Activated CD4-positive, alpha-beta memory T cell treated with anti-CD3 and anti-CD28 coated beads, Interleukin-2, amount 10 ng/mL, durations not matched to agents 7 days and 5 days (primary cell): ENCODE results near the gene GTF2IRD1. TPM values are rescaled to one million over a fixed set of nuclear protein-coding genes. Genes with fewer than 3 reads are reported as not detected.
"Not testable (repeated sequence)": the region's sequence is repeated elsewhere in the genome, so short reads cannot be mapped to it uniquely, and the experiment has no call there.

ENCODE experiments used
- CTCF ChIA-PET: fragments of 350-600 bp; sonication (Branson Sonifier 250); formaldehyde crosslinking; loops from one replicate; lab custom pipeline; 2021; ENCODE audit warnings: antibody characterized with exemption, inconsistent platforms; lab: Charles Lee
- POLR2A ChIA-PET: fragments of 350-600 bp; sonication (Branson Sonifier 250); formaldehyde crosslinking; loops from one replicate; lab custom pipeline; 2021; ENCODE audit warnings: antibody characterized with exemption; lab: Charles Lee
- DNase-seq: peaks from one replicate; pipeline ENCODE4 v3.0.0-alpha.2; 2020
- H3K27ac Mint-ChIP-seq: one replicate; pipeline ENCODE4 v1.8.0; 2021; ENCODE audit warnings: mild to moderate bottlenecking, mixed read lengths
- H3K27me3 Mint-ChIP-seq: one replicate; pipeline ENCODE4 v1.8.0; 2021; ENCODE audit warnings: mixed read lengths
- H3K36me3 Mint-ChIP-seq: one replicate; pipeline ENCODE4 v1.8.0; 2021; ENCODE audit warnings: low read depth, mixed read lengths
- H3K4me1 Mint-ChIP-seq: one replicate; pipeline ENCODE4 v1.8.0; 2021; ENCODE audit warnings: mixed read lengths
- H3K4me3 Mint-ChIP-seq: one replicate; pipeline ENCODE4 v1.8.0; 2021; ENCODE audit warnings: mild to moderate bottlenecking, mixed read lengths
- H3K9me3 Mint-ChIP-seq: one replicate; pipeline ENCODE4 v1.8.0; 2021; ENCODE audit warnings: mixed read lengths
- total RNA-seq, 2 experiments: library from RNA; stranded (reverse); gene quantifications; one replicate each; pipeline ENCODE4 v1.2.3, GENCODE V29; 2021

The GTF2IRD1 gene
- total RNA-seq, 2 experiments from 2014 or later, result 4.0 to 4.6 TPM

DNA sequence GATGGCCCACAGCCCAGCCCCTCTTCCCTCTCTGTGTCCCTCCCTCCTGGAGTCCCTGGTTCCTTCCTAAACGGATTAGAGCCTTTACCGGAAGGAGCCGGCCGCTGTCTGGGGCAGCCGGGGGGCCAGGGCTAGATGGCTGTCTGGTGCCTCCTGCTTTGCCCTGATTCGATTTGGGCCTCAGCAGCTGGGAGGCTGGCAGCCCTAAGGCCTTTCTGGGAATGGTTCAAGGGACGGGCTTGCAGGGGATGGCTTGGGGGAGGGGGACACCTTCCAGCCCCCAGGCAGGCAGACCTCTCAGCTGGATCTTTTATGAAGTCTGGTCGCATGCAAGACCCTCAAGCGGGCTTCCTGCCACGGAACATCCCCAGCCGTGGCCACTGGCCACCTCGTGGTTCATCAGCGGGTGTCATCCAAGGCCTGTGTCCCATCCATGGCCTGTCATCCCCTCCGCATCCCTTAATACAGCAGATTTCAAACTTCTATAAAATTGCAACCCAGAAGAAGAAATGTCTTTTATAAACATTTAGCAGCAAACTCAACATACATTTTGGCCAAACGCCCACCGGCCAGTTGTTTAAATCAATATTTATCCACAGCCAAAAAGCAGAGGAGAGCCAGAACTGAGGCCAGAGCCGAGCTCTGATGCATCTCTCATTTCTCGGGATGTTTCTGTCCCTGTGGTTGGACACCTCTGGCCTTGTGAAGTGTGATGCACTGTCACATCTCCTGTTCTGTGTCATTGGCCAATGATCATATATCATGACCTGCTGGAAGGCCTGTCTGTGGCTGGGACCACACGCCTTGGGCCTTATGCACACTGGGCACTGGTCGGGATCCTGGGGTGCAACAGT is 52.0 kb downstream of the GTF2IRD1 start:
- H3K27me3 Mint-ChIP-seq, result no peaks in the 10 kb centered on the region
- no peaks in the 10 kb centered on the region for H3K36me3 Mint-ChIP-seq
- no peaks in the 10 kb centered on the region for H3K4me1 Mint-ChIP-seq
- no peaks in the 10 kb centered on the region for H3K9me3 Mint-ChIP-seq
- POLR2A ChIA-PET, result no interaction called here
- no peak overlapping the region for H3K4me3 Mint-ChIP-seq
- CTCF ChIA-PET, result no interaction called here
- DNase-seq, result no peak
- H3K27ac Mint-ChIP-seq, result no peak overlapping the region

- Mint-ChIP-seq H3K4me3 (no peak overlapping the region), H3K27me3 (no peaks in the 10 kb centered on the region), H3K4me1 (no peaks in the 10 kb centered on the region), H3K27ac (no peak overlapping the region), H3K36me3 (no peaks in the 10 kb centered on the region), H3K9me3 (no peaks in the 10 kb centered on the region)
- ChIA-PET CTCF (no interaction called here), POLR2A (no interaction called here)
- DNase-seq, result no peak
Measured at GRCh38 chr7:74506325-74506724, 52.6 kb downstream of the GTF2IRD1 start.

DNA sequence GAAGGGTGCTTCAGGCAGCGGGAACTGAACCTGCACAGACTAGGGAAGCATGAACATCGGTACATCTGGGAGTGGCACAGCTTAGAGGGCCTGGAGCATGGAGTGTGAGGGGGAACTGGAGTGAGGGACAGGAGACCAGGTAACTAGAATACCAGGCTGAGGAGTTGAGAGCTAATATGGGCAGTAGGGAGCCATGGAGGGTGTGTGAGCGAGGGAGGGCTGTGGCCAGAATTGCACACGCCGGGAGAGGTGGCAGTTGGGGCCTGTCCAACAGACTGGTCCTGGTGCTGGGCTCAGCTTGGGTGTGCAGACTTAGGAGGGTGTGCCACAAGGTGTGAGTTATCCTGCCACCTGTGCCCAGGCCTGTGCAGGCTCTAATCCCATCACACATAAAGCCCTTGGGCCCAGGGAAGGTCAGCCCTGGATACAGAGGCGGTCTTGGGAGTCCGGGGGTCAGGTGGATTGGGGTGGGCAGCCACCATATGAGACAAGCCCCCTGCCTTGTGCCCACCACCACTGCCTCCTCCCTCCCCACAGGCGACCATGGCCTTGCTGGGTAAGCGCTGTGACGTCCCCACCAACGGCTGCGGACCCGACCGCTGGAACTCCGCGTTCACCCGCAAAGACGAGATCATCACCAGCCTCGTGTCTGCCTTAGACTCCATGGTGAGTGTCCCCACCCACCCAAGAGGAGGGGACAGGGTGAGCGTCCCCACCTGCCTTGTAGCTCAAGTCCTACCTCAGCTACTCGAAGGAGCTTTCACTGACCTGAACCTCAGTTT is 54.0 kb downstream of the GTF2IRD1 start:
- Mint-ChIP-seq H3K27me3 (no peaks in the 10 kb centered on the region), H3K4me1 (no peaks in the 10 kb centered on the region), H3K4me3 (no peak overlapping the region), H3K36me3 (no peaks in the 10 kb centered on the region), H3K27ac (no peak overlapping the region), H3K9me3 (no peaks in the 10 kb centered on the region)
- CTCF ChIA-PET, result no interaction called here
- POLR2A ChIA-PET, result no interaction called here
- no peak for DNase-seq

GRCh38 chr7:74509453-74509852 is 55.7 kb downstream of the GTF2IRD1 start:
- CTCF ChIA-PET, POLR2A ChIA-PET, H3K4me1 Mint-ChIP-seq, H3K27ac Mint-ChIP-seq, H3K4me3 Mint-ChIP-seq, H3K36me3 Mint-ChIP-seq, DNase-seq, H3K27me3 Mint-ChIP-seq, H3K9me3 Mint-ChIP-seq: not testable (repeated sequence)

DNA sequence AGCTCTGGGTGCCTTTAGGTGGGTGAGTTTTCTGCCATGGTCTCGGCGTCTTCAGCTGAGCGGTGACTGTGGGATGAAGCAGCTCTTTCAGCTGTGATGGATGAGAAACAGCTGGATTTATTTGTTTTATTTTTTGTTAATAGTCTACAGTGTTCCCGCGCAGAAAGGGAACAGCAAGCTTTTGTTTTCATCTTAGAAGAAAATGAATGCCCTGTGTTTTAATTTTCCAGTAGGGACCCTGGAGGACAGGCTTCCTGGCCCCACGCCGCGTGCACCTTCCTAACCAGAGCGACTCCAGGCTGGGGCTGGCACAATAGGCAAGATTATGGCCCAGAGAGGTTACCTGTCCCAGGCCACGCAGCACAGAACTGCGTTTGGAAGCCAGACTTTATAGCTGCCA is 57.6 kb downstream of the GTF2IRD1 start:
- H3K4me3 Mint-ChIP-seq, result no peak overlapping the region
- H3K27me3 Mint-ChIP-seq, result no peaks in the 10 kb centered on the region
- H3K4me1 Mint-ChIP-seq, result no peaks in the 10 kb centered on the region

DNA sequence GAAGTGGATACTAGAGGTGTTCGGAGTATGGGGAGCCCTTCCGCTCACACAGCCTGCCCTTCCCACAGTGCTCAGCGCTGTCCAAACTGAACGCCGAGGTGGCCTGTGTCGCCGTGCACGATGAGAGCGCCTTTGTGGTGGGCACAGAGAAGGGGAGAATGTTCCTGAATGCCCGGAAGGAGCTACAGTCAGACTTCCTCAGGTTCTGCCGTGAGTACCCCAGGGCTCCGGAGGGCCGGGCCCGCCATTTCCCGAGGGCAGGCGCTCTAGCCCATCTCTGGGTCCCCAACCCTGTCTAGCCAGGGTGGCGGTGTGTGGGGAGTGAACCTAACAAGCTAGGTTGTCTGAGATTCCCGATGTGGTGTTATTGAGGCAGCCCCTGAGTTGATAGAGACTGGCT is 59.1 kb downstream of the GTF2IRD1 start:
- Mint-ChIP-seq H3K36me3 (no peaks in the 10 kb centered on the region), H3K9me3 (no peaks in the 10 kb centered on the region), H3K27me3 (no peaks in the 10 kb centered on the region), H3K4me3 (no peak overlapping the region), H3K27ac (no peak overlapping the region), H3K4me1 (no peaks in the 10 kb centered on the region)
- CTCF ChIA-PET, result interaction anchor here (0.6 kb wide), 1 partner anchor 62 kb away, joined by 3 read pairs; no protein-coding TSS in a partner anchor
- POLR2A ChIA-PET, result no interaction called here
- DNase-seq, result no peak

More for the DNA sequence above, 57.6 kb downstream of the GTF2IRD1 start:
- CTCF ChIA-PET, result no interaction called here
- Mint-ChIP-seq H3K36me3 (no peaks in the 10 kb centered on the region), H3K9me3 (no peaks in the 10 kb centered on the region), H3K27ac (no peak overlapping the region)
- DNase-seq, result no peak
- POLR2A ChIA-PET, result no interaction called here

GRCh38 chr7:74514131-74514591 is 60.5 kb downstream of the GTF2IRD1 start:
- no peak overlapping the region for H3K27ac Mint-ChIP-seq
- CTCF ChIA-PET, result interaction anchor here (0.7 kb wide), 1 partner anchor 286 kb away, joined by 3 read pairs; no protein-coding TSS in a partner anchor

GRCh38 chr7:74515276-74515675 is 61.6 kb downstream of the GTF2IRD1 start:
- ChIA-PET POLR2A (no interaction called here), CTCF (no interaction called here)
- Mint-ChIP-seq H3K27ac (no peak overlapping the region), H3K36me3 (no peaks in the 10 kb centered on the region), H3K4me3 (no peak overlapping the region), H3K4me1 (no peaks in the 10 kb centered on the region), H3K27me3 (no peaks in the 10 kb centered on the region), H3K9me3 (no peaks in the 10 kb centered on the region)
- no peak for DNase-seq

More at GRCh38 chr7:74514131-74514591, 60.5 kb downstream of the GTF2IRD1 start:
- Mint-ChIP-seq H3K4me3 (no peak overlapping the region), H3K4me1 (no peaks in the 10 kb centered on the region), H3K27me3 (no peaks in the 10 kb centered on the region), H3K9me3 (no peaks in the 10 kb centered on the region), H3K36me3 (no peaks in the 10 kb centered on the region)
- POLR2A ChIA-PET, result no interaction called here
- DNase-seq, result no peak

DNA sequence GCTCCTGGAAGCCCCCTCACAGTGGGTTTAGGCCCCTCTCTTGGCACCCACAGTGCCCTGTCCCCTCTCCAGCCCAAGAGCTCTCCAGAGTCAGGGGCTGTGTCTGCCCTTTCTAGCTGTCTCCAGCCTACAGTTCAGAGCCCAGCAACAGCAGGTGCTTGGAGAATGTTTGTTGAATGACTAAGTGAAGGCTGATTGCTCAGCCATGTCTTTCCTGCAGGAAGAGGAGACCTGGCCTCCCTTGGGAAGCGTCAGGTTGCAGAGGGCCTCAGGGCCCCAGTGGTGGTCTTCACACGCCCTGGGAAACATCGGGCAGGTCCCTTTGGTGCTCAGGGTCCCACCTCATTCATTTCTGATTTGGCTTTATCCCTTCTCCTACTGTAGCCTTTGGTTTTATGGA is 62.5 kb downstream of the GTF2IRD1 start:
- Mint-ChIP-seq H3K36me3 (no peaks in the 10 kb centered on the region), H3K27ac (no peak overlapping the region), H3K4me1 (no peaks in the 10 kb centered on the region), H3K4me3 (no peak overlapping the region), H3K9me3 (no peaks in the 10 kb centered on the region), H3K27me3 (no peaks in the 10 kb centered on the region)
- no peak for DNase-seq
- ChIA-PET POLR2A (no interaction called here), CTCF (no interaction called here)

GRCh38 chr7:74518041-74518440 is 64.3 kb downstream of the GTF2IRD1 start:
- CTCF ChIA-PET, result interaction anchor here (0.6 kb wide), 1 partner anchor 90 kb away, joined by 3 read pairs; no protein-coding TSS in a partner anchor
- H3K27me3 Mint-ChIP-seq, result no peaks in the 10 kb centered on the region
- DNase-seq, result no peak
- H3K4me1 Mint-ChIP-seq, result no peaks in the 10 kb centered on the region
- no peak overlapping the region for H3K4me3 Mint-ChIP-seq
- POLR2A ChIA-PET, result no interaction called here
- H3K27ac Mint-ChIP-seq, result no peak overlapping the region
- no peaks in the 10 kb centered on the region for H3K36me3 Mint-ChIP-seq
- no peaks in the 10 kb centered on the region for H3K9me3 Mint-ChIP-seq

- Mint-ChIP-seq H3K27me3 (no peaks in the 10 kb centered on the region), H3K4me1 (no peaks in the 10 kb centered on the region), H3K4me3 (no peak overlapping the region), H3K27ac (no peak overlapping the region), H3K9me3 (no peaks in the 10 kb centered on the region), H3K36me3 (no peaks in the 10 kb centered on the region)
- POLR2A ChIA-PET, result no interaction called here
- CTCF ChIA-PET, result interaction anchor here (0.6 kb wide), 1 partner anchor 90 kb away, joined by 3 read pairs; no protein-coding TSS in a partner anchor
- DNase-seq, result no peak
Measured at GRCh38 chr7:74518654-74519053, 64.9 kb downstream of the GTF2IRD1 start.

DNA sequence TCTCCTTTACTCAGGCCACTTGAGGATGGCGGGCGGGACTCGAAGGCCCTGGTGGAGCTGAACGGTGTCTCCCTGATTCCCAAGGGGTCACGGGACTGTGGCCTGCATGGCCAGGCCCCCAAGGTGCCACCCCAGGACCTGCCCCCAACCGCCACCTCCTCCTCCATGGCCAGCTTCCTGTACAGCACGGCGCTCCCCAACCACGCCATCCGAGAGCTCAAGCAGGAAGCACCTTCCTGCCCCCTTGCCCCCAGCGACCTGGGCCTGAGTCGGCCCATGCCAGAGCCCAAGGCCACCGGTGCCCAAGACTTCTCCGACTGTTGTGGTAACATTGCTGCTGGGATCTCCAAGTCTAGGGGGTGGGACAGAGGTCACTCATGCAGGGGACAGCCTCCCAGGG is 65.7 kb downstream of the GTF2IRD1 start:
- Mint-ChIP-seq H3K4me1 (no peaks in the 10 kb centered on the region), H3K9me3 (no peaks in the 10 kb centered on the region), H3K27ac (no peak overlapping the region), H3K4me3 (no peak overlapping the region), H3K27me3 (no peaks in the 10 kb centered on the region), H3K36me3 (no peaks in the 10 kb centered on the region)
- DNase-seq, result no peak
- ChIA-PET POLR2A (no interaction called here), CTCF (no interaction called here)

DNA sequence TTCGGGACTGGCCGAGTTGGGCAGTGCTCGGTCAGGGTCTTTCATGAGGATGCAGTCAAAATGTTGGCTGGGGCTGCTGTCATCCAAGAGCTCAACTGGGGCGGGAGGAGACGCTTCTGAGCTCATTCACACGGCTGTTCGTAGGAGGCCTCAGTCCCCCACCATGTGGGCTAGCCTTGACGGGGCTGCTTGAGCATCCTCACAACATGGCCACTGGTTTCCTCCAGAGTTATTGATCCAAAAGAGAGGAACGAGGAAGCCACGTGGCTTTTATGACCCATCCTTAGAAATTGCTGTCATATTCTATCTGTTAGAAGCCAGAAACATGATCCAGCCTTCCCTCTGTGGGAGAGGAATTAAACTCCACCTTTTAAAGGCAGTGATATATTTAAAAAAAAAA is 68.1 kb downstream of the GTF2IRD1 start:
- Mint-ChIP-seq H3K27me3 (no peaks in the 10 kb centered on the region), H3K4me3 (no peak overlapping the region), H3K9me3 (no peaks in the 10 kb centered on the region), H3K27ac (no peak overlapping the region), H3K36me3 (no peaks in the 10 kb centered on the region), H3K4me1 (no peaks in the 10 kb centered on the region)
- ChIA-PET CTCF (no interaction called here), POLR2A (no interaction called here)
- no peak for DNase-seq
